ENCODE measurements around the gene PEMT.

Gene PEMT

GRCh38 chr17:17514993-17515933 is 76.2 kb downstream of the PEMT start:
- Histone ChIP-seq H3K4me3 (replicated peaks; ENCODE audit: low read depth, low read length) (no peak overlapping the region), H3K27me3 (replicated peaks; ENCODE audit: control insufficient read depth, insufficient read depth, low read length) (no peaks in the 10 kb centered on the region), H3K36me3 (ENCODE audit: control insufficient read depth, insufficient read depth, low read length) (no peaks in the 10 kb centered on the region)
- TF ChIP-seq CTCF (IDR thresholded peaks at IDR 0.05; ENCODE audit: insufficient read depth, low read length, poor library complexity, severe bottlenecking) = no peak
- DNase-seq (ENCODE audit: extremely low read depth, insufficient read length) = no peak

- Histone ChIP-seq H3K4me3 (replicated peaks; ENCODE audit: low read depth, low read length) (no peak overlapping the region), H3K36me3 (ENCODE audit: control insufficient read depth, insufficient read depth, low read length) (no peaks in the 10 kb centered on the region), H3K27me3 (replicated peaks; ENCODE audit: control insufficient read depth, insufficient read depth, low read length) (no peaks in the 10 kb centered on the region)
- no peak for DNase-seq (ENCODE audit: extremely low read depth, insufficient read length)
- no peak for TF ChIP-seq CTCF (IDR thresholded peaks at IDR 0.05; ENCODE audit: insufficient read depth, low read length, poor library complexity, severe bottlenecking)
Observed at GRCh38 chr17:17514361-17514992, 77.0 kb downstream of the PEMT start.

GRCh38 chr17:17513626-17514025 is 77.9 kb downstream of the PEMT start:
- Histone ChIP-seq H3K36me3 (ENCODE audit: control insufficient read depth, insufficient read depth, low read length) (no peaks in the 10 kb centered on the region), H3K27me3 (replicated peaks; ENCODE audit: control insufficient read depth, insufficient read depth, low read length) (no peaks in the 10 kb centered on the region), H3K4me3 (replicated peaks; ENCODE audit: low read depth, low read length) (no peak overlapping the region)
- TF ChIP-seq CTCF (IDR thresholded peaks at IDR 0.05; ENCODE audit: insufficient read depth, low read length, poor library complexity, severe bottlenecking) = no peak
- no peak for DNase-seq (ENCODE audit: extremely low read depth, insufficient read length)

- Histone ChIP-seq H3K27me3 (replicated peaks; ENCODE audit: control insufficient read depth, insufficient read depth, low read length) (no peaks in the 10 kb centered on the region), H3K36me3 (ENCODE audit: control insufficient read depth, insufficient read depth, low read length) (no peaks in the 10 kb centered on the region), H3K4me3 (replicated peaks; ENCODE audit: low read depth, low read length) (no peak overlapping the region)
- no peak for TF ChIP-seq CTCF (IDR thresholded peaks at IDR 0.05; ENCODE audit: insufficient read depth, low read length, poor library complexity, severe bottlenecking)
- DNase-seq (ENCODE audit: extremely low read depth, insufficient read length) = no peak
Observed at GRCh38 chr17:17512866-17513265, 78.6 kb downstream of the PEMT start.

GRCh38 chr17:17511881-17512858 is 79.3 kb downstream of the PEMT start:
- no peaks in the 10 kb centered on the region for H3K27me3 ChIP-seq (replicated peaks; ENCODE audit: control insufficient read depth, insufficient read depth, low read length)
- H3K36me3 ChIP-seq (ENCODE audit: control insufficient read depth, insufficient read depth, low read length) = no peaks in the 10 kb centered on the region
- TF ChIP-seq CTCF (IDR thresholded peaks at IDR 0.05; ENCODE audit: insufficient read depth, low read length, poor library complexity, severe bottlenecking) = no peak
- no peak overlapping the region for H3K4me3 ChIP-seq (replicated peaks; ENCODE audit: low read depth, low read length)
- DNase-seq (ENCODE audit: extremely low read depth, insufficient read length) = no peak
